Naive B cell (primary cell): ENCODE data around the gene RBM20. TPM values are rescaled to one million over a fixed set of nuclear protein-coding genes. Genes with fewer than 3 reads are reported as not detected.
A peak's percentile ranks its signal among the peaks of the same experiment; 100 is the strongest.
"Not testable (repeated sequence)": the region's sequence is repeated elsewhere in the genome, so short reads cannot be mapped to it uniquely, and the experiment has no call there.

ENCODE experiments used
- ATAC-seq, 2 donors: fragments of 150-1000 bp; cut with Tn5 transposase; 2 replicates each; pipeline ENCODE4 v1.10.0; 2021; ENCODE audit warnings: low read depth in 2 of 2, mild to moderate bottlenecking in 2 of 2, moderate library complexity in 2 of 2
- DNase-seq: peaks from one replicate; pipeline ENCODE4 v3.0.0; 2022
- H3K27ac Mint-ChIP-seq, 6 donors: one replicate each; pipeline ENCODE4 v1.8.0; 2020 to 2022; ENCODE audit warnings: mild to moderate bottlenecking in 6 of 6, mixed read lengths in 6 of 6, moderate library complexity in 5 of 6, inconsistent platforms in 2 of 6
- H3K27me3 Mint-ChIP-seq, 3 donors: one replicate each; pipeline ENCODE4 v1.8.0; 2021 to 2022; ENCODE audit warnings: mixed read lengths in 3 of 3, mild to moderate bottlenecking in 1 of 3
- H3K36me3 Mint-ChIP-seq, 2 donors: one replicate each; pipeline ENCODE4 v1.8.0; 2020 to 2022; ENCODE audit warnings: mixed read lengths in 2 of 2, inconsistent platforms in 1 of 2, mild to moderate bottlenecking in 1 of 2
- H3K4me1 Mint-ChIP-seq, 3 donors: one replicate each; pipeline ENCODE4 v1.8.0; 2020 to 2022; ENCODE audit warnings: mixed read lengths in 3 of 3, inconsistent platforms in 1 of 3, mild to moderate bottlenecking in 1 of 3, moderate library complexity in 1 of 3
- H3K4me3 Mint-ChIP-seq, 8 donors: one replicate each; pipeline ENCODE4 v1.8.0; 2020 to 2022; ENCODE audit warnings: mild to moderate bottlenecking in 8 of 8, mixed read lengths in 8 of 8, moderate library complexity in 8 of 8, inconsistent platforms in 2 of 8
- H3K9me3 Mint-ChIP-seq, 7 donors: one replicate each; pipeline ENCODE4 v1.8.0; 2020 to 2022; ENCODE audit warnings: mixed read lengths in 7 of 7, mild to moderate bottlenecking in 5 of 7, inconsistent platforms in 2 of 7, moderate library complexity in 1 of 7
- polyA plus RNA-seq, 6 donors: library from polyadenylated mRNA; unstranded; fragments of 300-500 nt; fragmentation: Illumina TruSeq; gene quantifications; one replicate each; pipeline ENCODE4 v1.2.3, GENCODE V29; 2021; ENCODE audit warnings: low read depth in 6 of 6

RBM20 gene
- polyA plus RNA-seq = under 1 TPM in 1 of 6 donors, not detected in 5; 0.05 TPM

- Mint-ChIP-seq H3K27me3 (peaks cover 60 to 65% (median 61%) of the 10 kb centered on the region in 3 donors), H3K9me3 (peaks cover 0 to 2% (median 0%) of the 10 kb centered on the region in 7 donors)
- no peak for DNase-seq
Observed at GRCh38 chr10:110643653-110644597, at the start of gene RBM20. Gene RBM20, plus strand, starts transcription at chr10:110644336. Its CDS starts 119 bp downstream, at chr10:110644455.

DNA sequence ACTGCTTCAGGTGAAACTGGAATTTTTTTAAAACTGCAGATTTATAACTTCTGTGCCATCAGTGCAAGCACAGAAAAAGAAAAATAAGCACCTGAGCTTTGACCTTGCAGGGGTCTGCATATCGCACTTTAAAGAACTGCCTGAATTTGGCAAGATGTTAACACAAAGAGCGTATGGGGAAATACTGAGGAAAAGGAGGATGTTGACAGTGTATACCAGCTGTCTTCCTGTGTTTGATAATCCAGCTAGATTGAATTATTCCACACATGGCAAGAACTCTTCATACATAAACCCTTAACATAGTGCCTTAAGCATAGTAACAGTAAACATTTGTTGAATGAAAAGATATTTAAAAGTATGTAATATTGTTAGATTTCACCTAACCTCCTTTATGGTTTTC lies 46.7 kb upstream of the RBM20 start:
- Mint-ChIP-seq H3K4me1 (no peaks in the 10 kb centered on the region), H3K9me3 (no peaks in the 10 kb centered on the region), H3K36me3 (peaks cover 14 to 21% of the 10 kb centered on the region in 2 donors), H3K27ac (no peak overlapping the region), H3K27me3 (no peaks in the 10 kb centered on the region), H3K4me3 (no peak overlapping the region)
- DNase-seq (no peak), ATAC-seq (no peak)

More at GRCh38 chr10:110643653-110644597, at the start of gene RBM20:
- peak within 1 kb of the TSS in 1 of 6 donors; percentile 47 for H3K27ac Mint-ChIP-seq
- H3K36me3 Mint-ChIP-seq = peaks cover 4 to 7% of the 10 kb centered on the region in 2 donors
- peak within 1 kb of the TSS; percentile 79 to 91 (median 88) for H3K4me3 Mint-ChIP-seq
- peak; percentile 65 to 69 for ATAC-seq
- H3K4me1 Mint-ChIP-seq = peaks cover 18 to 31% (median 19%) of the 10 kb centered on the region in 3 donors

DNA sequence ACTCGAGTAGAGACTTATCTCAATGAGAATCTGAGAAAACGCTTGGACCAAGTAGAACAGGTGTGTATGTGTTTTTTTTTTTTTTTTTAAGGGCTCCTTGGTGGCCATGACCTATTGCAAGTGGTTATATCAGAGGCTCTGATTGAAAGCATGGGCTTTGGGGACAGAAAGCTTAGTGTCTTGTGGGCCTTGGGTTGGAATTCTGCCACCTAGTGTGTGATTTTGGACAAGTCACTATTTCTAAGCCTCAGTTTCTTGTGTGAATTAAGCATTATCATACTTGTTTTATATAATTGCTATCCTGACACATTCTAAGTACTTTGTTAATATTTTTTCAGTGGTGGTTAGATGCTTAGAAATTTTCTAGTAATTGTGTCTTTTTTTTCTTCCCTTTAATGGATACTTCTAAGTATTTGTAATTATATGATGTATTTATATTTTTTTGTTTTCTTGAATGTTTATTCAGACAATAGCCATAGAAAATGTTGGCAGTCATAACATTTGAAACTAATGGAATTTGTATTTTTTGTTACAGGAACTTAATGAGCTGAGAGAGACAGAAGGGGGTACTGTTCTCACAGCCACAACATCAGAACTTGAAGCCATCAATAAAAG lies 43.5 kb upstream of the RBM20 start:
- Mint-ChIP-seq H3K4me1 (no peaks in the 10 kb centered on the region), H3K27me3 (no peaks in the 10 kb centered on the region), H3K36me3 (peaks cover 9 to 12% of the 10 kb centered on the region in 2 donors), H3K4me3 (no peak overlapping the region), H3K9me3 (no peaks in the 10 kb centered on the region), H3K27ac (no peak overlapping the region)
- DNase-seq (peak; percentile 32), ATAC-seq (peak; percentile 67 to 72)

DNA sequence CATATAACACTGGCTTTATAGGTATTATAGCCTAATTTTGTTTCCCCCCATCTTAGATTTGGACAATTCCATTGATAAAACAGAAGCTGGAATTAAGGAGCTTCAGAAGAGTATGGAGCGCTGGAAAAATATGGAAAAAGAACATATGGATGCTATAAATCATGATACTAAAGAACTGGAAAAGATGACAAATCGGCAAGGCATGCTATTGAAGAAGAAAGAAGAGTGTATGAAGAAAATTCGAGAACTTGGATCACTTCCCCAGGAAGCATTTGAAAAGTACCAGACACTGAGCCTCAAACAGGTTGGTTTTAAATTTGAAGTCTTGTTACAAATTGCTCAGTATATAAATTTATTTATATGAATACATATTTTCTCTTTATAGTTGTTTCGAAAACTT lies 42.6 kb upstream of the RBM20 start:
- H3K4me3 Mint-ChIP-seq = no peak overlapping the region
- no peaks in the 10 kb centered on the region for H3K27me3 Mint-ChIP-seq
- H3K27ac Mint-ChIP-seq = no peak overlapping the region
- H3K4me1 Mint-ChIP-seq = no peaks in the 10 kb centered on the region
- ATAC-seq (no peak), DNase-seq (no peak)
- peaks cover 4 to 8% of the 10 kb centered on the region in 2 donors for H3K36me3 Mint-ChIP-seq
- no peaks in the 10 kb centered on the region for H3K9me3 Mint-ChIP-seq

- no peaks in the 10 kb centered on the region for H3K36me3 Mint-ChIP-seq
- H3K27ac Mint-ChIP-seq = peak overlapping the region in 1 of 6 donors; percentile 24
- H3K9me3 Mint-ChIP-seq = no peaks in the 10 kb centered on the region
- DNase-seq = no peak
- H3K27me3 Mint-ChIP-seq = no peaks in the 10 kb centered on the region
- no peak for ATAC-seq
- H3K4me3 Mint-ChIP-seq = no peak overlapping the region
- H3K4me1 Mint-ChIP-seq = peaks cover 0 to 7% (median 0%) of the 10 kb centered on the region in 3 donors
Observed at GRCh38 chr10:110608087-110608486, 36.0 kb upstream of the RBM20 start.

GRCh38 chr10:110609605-110610004 lies 34.5 kb upstream of the RBM20 start:
- H3K27me3 Mint-ChIP-seq = no peaks in the 10 kb centered on the region
- peaks cover 0 to 16% (median 9%) of the 10 kb centered on the region in 3 donors for H3K4me1 Mint-ChIP-seq
- no peaks in the 10 kb centered on the region for H3K9me3 Mint-ChIP-seq
- H3K36me3 Mint-ChIP-seq = no peaks in the 10 kb centered on the region
- H3K27ac Mint-ChIP-seq = no peak overlapping the region
- ATAC-seq = no peak
- no peak for DNase-seq
- no peak overlapping the region for H3K4me3 Mint-ChIP-seq

GRCh38 chr10:110610308-110610774 lies 33.8 kb upstream of the RBM20 start:
- Mint-ChIP-seq H3K9me3 (no peaks in the 10 kb centered on the region), H3K4me3 (no peak overlapping the region), H3K27ac (no peak overlapping the region), H3K36me3 (no peaks in the 10 kb centered on the region), H3K27me3 (no peaks in the 10 kb centered on the region), H3K4me1 (peaks cover 0 to 16% (median 9%) of the 10 kb centered on the region in 3 donors)
- ATAC-seq = peak in 1 of 2 donors; percentile 47
- DNase-seq = peak; percentile 49

GRCh38 chr10:110610781-110611180 lies 33.4 kb upstream of the RBM20 start:
- Mint-ChIP-seq H3K4me1 (peaks cover 0 to 16% (median 9%) of the 10 kb centered on the region in 3 donors), H3K4me3 (peak overlapping the region in 1 of 8 donors; percentile 51)
- not testable (repeated sequence) for H3K36me3 Mint-ChIP-seq, H3K9me3 Mint-ChIP-seq, H3K27me3 Mint-ChIP-seq, H3K27ac Mint-ChIP-seq, ATAC-seq, DNase-seq

DNA sequence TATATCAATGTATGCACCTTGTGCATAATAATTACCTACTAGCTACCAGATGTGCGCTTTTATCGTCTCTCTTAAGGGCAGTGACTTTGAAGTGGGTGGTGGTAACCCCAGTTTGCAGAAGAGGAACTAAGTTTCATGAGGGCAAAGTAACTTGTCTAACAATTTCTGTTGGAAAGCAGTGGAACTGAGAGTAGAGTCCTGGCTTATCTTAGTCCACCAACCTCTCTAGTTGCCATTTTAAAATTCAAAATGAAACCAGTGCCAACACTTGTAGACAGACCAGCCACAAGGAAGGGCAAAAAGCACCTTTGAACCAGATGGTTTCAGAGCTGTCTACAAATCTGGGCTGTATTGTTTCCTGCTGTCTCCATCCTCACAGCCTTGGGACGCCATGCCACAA lies 32.0 kb upstream of the RBM20 start:
- no peak overlapping the region for H3K27ac Mint-ChIP-seq
- DNase-seq (no peak), ATAC-seq (peak; percentile 32 to 40)
- no peaks in the 10 kb centered on the region for H3K27me3 Mint-ChIP-seq
- peaks cover 0 to 16% (median 9%) of the 10 kb centered on the region in 3 donors for H3K4me1 Mint-ChIP-seq
- H3K9me3 Mint-ChIP-seq = no peaks in the 10 kb centered on the region
- H3K4me3 Mint-ChIP-seq = no peak overlapping the region
- no peaks in the 10 kb centered on the region for H3K36me3 Mint-ChIP-seq

DNA sequence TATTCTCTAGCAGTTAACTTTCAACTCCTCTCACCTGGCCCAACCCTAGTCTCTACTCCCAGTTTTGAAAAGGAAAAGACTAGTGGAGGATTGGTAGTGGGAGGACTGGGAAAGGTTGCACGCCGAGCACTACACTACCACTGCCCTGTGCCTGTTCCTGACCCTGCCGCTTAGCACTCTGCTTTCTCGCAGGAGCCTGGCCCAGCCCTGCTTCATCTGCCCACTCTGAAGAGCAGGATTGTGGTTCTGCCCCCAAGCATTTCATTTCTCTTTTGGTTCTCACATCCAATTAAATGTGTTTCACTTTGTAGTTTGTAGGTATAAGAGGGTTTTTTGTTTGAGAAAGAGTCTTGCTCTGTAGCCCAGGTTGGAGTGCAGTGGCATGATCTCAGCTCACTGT lies 31.5 kb upstream of the RBM20 start:
- H3K27me3 Mint-ChIP-seq = no peaks in the 10 kb centered on the region
- ATAC-seq = no peak
- no peak for DNase-seq
- H3K36me3 Mint-ChIP-seq = no peaks in the 10 kb centered on the region
- peaks cover 0 to 16% (median 9%) of the 10 kb centered on the region in 3 donors for H3K4me1 Mint-ChIP-seq
- H3K27ac Mint-ChIP-seq = peak overlapping the region in 1 of 6 donors; percentile 14
- no peak overlapping the region for H3K4me3 Mint-ChIP-seq
- no peaks in the 10 kb centered on the region for H3K9me3 Mint-ChIP-seq

DNA sequence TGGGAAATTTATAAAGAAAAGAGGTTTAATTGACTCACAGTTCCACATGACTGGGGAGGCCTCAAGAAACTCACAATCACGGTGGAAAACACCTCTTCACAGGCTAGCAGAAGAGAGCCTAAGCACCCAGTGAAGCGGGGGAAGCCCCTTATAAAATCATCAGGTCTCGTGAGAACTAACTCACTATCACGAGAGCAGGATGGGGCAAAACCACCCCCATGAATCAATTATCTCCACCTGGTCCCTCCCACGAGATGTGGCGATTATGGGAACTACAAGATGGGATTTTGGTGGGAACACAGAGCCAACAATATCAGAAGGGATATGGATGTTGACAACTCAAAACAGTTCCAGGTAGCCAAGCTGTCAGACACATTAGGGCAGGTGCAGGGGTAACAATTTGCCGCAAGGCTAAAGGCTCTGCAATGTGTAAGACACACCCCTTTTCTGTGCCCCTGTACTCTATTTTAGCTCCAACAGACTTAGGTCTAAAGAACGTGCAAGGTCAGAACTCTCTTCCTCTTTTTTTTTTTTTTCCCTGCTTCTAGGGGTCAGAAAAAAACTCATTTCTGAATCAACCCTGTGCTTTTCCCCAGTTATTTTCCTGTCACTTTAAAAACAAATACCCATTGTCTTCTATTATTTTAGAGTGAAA lies 30.7 kb upstream of the RBM20 start:
- no peaks in the 10 kb centered on the region for H3K36me3 Mint-ChIP-seq
- H3K4me3 Mint-ChIP-seq = peak overlapping the region in 1 of 8 donors; percentile 25
- ATAC-seq (peak; percentile 75 to 82), DNase-seq (no peak)
- no peaks in the 10 kb centered on the region for H3K27me3 Mint-ChIP-seq
- no peaks in the 10 kb centered on the region for H3K9me3 Mint-ChIP-seq
- peaks cover 0 to 16% (median 9%) of the 10 kb centered on the region in 3 donors for H3K4me1 Mint-ChIP-seq
- peak overlapping the region in 1 of 6 donors; percentile 49 for H3K27ac Mint-ChIP-seq

- Mint-ChIP-seq H3K4me3 (no peak overlapping the region), H3K4me1 (peaks cover 0 to 16% (median 9%) of the 10 kb centered on the region in 3 donors), H3K27me3 (no peaks in the 10 kb centered on the region), H3K9me3 (no peaks in the 10 kb centered on the region), H3K27ac (peak overlapping the region in 1 of 6 donors; percentile 33), H3K36me3 (no peaks in the 10 kb centered on the region)
- no peak for ATAC-seq
- no peak for DNase-seq
Observed at GRCh38 chr10:110613996-110614495, 30.1 kb upstream of the RBM20 start.
